NB4 (cell line): ENCODE measurements around the gene PGM3.

Experiments
- DNase-seq: peaks from one replicate; pipeline ENCODE4 v3.0.0; 2010; ENCODE audit warnings: low read depth
- H3K4me3 ChIP-seq: one replicate; pipeline ENCODE4 v1.5.1; 2011; ENCODE audit warnings: mild to moderate bottlenecking, low read depth, low read length, moderate library complexity
- MYC ChIP-seq: IDR thresholded peaks from 2 replicates; pipeline ENCODE4 v1.6.1; 2011; ENCODE audit warnings: low read depth, low read length
- POLR2A ChIP-seq: IDR thresholded peaks from 2 replicates; pipeline ENCODE4 v1.6.1; 2011; ENCODE audit warnings: mild to moderate bottlenecking; ENCODE audit not compliant: insufficient read length; ENCODE audit errors: extremely low read depth
- TF ChIP-seq, protein P1 (sequence below): IDR thresholded peaks from one replicate; pipeline ENCODE4 v1.5.1; 2012; ENCODE audit warnings: low read depth, low read length
- TF ChIP-seq, protein P2 (sequence below): IDR thresholded peaks from 2 replicates; pipeline ENCODE4 v1.6.1; 2011; ENCODE audit warnings: low read depth, low read length

The PGM3 gene

DNA sequence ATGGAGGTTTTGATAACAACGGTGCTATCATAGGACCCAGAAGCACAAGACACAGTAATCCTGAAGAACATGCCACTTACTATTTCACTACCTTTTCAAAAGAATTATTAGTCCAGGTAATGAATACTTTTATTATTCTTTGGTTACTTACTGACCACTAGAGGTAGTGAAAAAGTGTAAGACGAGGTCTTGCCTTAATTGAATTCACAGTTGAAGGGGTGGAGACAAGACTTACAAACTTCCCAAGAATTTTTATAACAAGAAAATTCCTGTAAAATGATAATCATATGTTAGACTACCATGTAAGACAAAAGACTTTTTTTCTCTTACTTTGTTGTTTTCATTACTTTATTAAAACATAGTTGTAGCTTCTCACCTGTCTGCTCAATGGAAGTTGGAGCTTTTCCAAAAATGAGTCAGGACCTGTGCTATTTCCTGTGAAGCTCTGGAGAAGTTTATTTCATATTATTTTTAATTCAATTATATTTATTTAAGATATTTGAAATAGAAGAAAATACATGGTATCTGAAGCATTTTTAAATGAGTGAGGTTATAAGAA, 73.2 kb downstream of the PGM3 start:
- no peak overlapping the region for H3K4me3 ChIP-seq
- no peak for DNase-seq
- TF ChIP-seq, protein P1, sequence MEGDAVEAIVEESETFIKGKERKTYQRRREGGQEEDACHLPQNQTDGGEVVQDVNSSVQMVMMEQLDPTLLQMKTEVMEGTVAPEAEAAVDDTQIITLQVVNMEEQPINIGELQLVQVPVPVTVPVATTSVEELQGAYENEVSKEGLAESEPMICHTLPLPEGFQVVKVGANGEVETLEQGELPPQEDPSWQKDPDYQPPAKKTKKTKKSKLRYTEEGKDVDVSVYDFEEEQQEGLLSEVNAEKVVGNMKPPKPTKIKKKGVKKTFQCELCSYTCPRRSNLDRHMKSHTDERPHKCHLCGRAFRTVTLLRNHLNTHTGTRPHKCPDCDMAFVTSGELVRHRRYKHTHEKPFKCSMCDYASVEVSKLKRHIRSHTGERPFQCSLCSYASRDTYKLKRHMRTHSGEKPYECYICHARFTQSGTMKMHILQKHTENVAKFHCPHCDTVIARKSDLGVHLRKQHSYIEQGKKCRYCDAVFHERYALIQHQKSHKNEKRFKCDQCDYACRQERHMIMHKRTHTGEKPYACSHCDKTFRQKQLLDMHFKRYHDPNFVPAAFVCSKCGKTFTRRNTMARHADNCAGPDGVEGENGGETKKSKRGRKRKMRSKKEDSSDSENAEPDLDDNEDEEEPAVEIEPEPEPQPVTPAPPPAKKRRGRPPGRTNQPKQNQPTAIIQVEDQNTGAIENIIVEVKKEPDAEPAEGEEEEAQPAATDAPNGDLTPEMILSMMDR, result no peak
- no peak for TF ChIP-seq POLR2A
- TF ChIP-seq, protein P2, sequence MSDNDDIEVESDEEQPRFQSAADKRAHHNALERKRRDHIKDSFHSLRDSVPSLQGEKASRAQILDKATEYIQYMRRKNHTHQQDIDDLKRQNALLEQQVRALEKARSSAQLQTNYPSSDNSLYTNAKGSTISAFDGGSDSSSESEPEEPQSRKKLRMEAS, result no peak
- TF ChIP-seq MYC, result no peak

DNA sequence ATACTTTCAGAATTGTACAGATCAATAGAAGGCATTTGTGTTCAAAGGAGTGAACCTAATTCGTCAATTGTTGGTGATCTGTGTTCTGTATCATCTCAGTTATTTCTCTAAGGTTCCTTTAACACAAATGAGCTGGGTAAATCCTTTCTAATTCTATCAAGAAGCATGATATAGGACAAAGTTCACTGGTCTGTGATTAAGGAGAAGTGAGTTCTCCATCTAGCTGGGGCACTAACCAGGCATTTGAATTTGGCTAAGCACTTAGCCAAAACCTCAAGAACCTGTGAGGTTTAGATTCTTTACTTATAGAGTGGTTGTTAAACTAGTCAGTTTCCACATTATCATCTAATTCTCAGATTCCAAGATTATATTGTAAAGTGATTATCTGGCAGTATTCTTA, 75.3 kb downstream of the PGM3 start:
- DNase-seq, result no peak

More for the DNA sequence above, 75.3 kb downstream of the PGM3 start:
- no peak for TF ChIP-seq MYC
- TF ChIP-seq, protein P2, result no peak
- TF ChIP-seq, protein P1, result no peak
- no peak for TF ChIP-seq POLR2A
- H3K4me3 ChIP-seq, result no peak overlapping the region
